ENCODE measurements around the gene TMOD3.

Gene TMOD3

DNA sequence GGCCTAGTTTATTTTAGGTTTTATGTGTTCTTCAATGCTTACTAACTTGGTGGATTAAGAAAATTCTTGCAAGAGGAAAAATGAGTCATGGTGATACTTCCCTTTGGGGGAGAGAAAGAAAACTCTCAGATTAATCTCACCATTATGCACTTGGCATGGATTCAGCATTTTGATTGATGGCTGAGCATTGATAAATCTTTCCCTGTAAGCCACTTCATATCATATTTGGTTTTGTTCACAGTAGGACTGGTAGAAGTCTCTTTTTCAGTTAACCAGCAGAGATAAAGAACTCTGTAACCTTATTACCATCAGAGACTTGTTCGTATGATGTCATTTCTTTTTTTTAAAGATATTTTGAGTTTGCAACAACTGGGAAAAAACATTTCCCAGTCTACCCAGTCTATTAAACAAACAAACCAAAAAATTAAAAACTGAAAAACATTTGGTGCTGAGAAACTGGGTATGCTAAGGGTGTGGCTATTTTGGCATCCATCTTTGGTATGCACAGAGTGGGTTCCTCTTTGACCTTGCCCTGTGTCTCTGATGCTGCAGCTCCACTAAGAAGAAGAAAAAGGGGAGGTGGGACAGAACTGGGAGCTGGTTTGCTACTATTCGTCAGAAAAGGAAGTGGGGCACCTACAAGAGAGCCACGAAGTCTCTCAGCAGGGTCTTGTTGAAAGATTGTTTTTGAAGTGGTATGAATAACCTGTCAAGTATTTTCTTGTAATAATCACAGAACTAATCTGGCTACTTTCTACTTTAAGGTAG is 17.2 kb downstream of the TMOD3 start (continued):
- no peak for TF ChIP-seq ZNF701 (tag by site-specific recombination; IDR thresholded peaks at IDR 0.05)
- TF ChIP-seq PRDM1 (tag by site-specific recombination; IDR thresholded peaks at IDR 0.05) = no peak
- TF ChIP-seq ZSCAN16 (tag by site-specific recombination; IDR thresholded peaks at IDR 0.05) = no peak
- no peak; the same call in 1 of the 2 replicates for TF ChIP-seq ZNF558 (tag by site-specific recombination; IDR thresholded peaks at IDR 0.05)
- TF ChIP-seq, protein P1, sequence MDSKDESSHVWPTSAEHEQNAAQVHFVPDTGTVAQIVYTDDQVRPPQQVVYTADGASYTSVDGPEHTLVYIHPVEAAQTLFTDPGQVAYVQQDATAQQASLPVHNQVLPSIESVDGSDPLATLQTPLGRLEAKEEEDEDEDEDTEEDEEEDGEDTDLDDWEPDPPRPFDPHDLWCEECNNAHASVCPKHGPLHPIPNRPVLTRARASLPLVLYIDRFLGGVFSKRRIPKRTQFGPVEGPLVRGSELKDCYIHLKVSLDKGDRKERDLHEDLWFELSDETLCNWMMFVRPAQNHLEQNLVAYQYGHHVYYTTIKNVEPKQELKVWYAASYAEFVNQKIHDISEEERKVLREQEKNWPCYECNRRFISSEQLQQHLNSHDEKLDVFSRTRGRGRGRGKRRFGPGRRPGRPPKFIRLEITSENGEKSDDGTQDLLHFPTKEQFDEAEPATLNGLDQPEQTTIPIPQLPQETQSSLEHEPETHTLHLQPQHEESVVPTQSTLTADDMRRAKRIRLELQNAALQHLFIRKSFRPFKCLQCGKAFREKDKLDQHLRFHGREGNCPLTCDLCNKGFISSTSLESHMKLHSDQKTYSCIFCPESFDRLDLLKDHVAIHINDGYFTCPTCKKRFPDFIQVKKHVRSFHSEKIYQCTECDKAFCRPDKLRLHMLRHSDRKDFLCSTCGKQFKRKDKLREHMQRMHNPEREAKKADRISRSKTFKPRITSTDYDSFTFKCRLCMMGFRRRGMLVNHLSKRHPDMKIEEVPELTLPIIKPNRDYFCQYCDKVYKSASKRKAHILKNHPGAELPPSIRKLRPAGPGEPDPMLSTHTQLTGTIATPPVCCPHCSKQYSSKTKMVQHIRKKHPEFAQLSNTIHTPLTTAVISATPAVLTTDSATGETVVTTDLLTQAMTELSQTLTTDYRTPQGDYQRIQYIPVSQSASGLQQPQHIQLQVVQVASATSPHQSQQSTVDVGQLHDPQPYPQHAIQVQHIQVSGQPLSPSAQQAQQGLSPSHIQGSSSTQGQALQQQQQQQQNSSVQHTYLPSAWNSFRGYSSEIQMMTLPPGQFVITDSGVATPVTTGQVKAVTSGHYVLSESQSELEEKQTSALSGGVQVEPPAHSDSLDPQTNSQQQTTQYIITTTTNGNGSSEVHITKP (tag by site-specific recombination; IDR thresholded peaks at IDR 0.05) = 0 out of 2 replicates have a peak, but pooled peaks have one; percentile 15
- TF ChIP-seq ZNF114 (tag by site-specific recombination; IDR thresholded peaks at IDR 0.05) = no peak
- TF ChIP-seq ZNF184 (tag by site-specific recombination; IDR thresholded peaks at IDR 0.05) = no peak

DNA sequence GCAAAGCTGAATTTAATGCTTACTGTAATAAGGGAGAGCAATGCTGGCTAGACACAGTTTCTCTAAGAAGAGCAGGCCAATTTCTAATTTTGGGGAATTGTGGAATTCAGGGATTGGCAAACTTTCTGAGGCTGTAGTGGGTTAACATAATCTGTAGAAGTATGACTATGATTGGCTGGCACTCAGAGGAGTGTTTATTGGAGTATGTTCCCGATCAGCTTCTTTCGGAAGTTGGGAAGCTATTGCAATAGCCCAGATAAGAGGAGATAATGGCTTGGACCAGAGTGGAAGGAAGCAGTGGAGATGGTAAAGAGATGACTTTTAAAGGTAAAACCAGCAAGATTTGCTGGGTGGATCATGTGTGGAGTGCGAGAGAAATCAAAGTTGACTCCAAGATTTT is 19.4 kb downstream of the TMOD3 start:
- Histone ChIP-seq H3K27ac (ENCODE audit: extremely low read depth, low read depth, low read length) (no peak overlapping the region), H3K9me3 (ENCODE audit: control insufficient read depth, insufficient read depth, low read depth, low read length) (no peaks in the 10 kb centered on the region), H3K4me1 (ENCODE audit: control insufficient read depth, insufficient read depth, low read length) (peaks cover 18% of the 10 kb centered on the region), H3K4me3 (ENCODE audit: low read depth, low read length) (no peak overlapping the region), H3K36me3 (ENCODE audit: control insufficient read depth in 2 of 2, insufficient read depth in 1 of 2, low read length in 2 of 2) (no peaks in the 10 kb centered on the region)
- TF ChIP-seq ZNF366 (tag by site-specific recombination; conservative IDR thresholded peaks at IDR 0.05) = no peak
- TF ChIP-seq ZNF600 (tag by site-specific recombination; IDR thresholded peaks at IDR 0.05) = no peak
- no peak for TF ChIP-seq ZNF146 (tag by site-specific recombination; IDR thresholded peaks at IDR 0.05)
- TF ChIP-seq ZFP37 (tag by site-specific recombination; IDR thresholded peaks at IDR 0.05) = no peak
- TF ChIP-seq RBAK (tag by site-specific recombination; IDR thresholded peaks at IDR 0.05) = no peak
- no peak for TF ChIP-seq ZNF391 (tag by site-specific recombination; IDR thresholded peaks at IDR 0.05; ENCODE audit: borderline replicate concordance, low read depth)
- no peak for TF ChIP-seq ZBTB20 (tag by site-specific recombination; IDR thresholded peaks at IDR 0.05)
- TF ChIP-seq ZBTB10 (tag by site-specific recombination; IDR thresholded peaks at IDR 0.05) = no peak
- TF ChIP-seq ZNF423 (tag by site-specific recombination; IDR thresholded peaks at IDR 0.05) = no peak
- CTCF ChIA-PET = interaction anchor here (0.7 kb wide), 1 partner anchor 357 kb away, joined by 5 read pairs; no protein-coding TSS in a partner anchor
- POLR2A ChIA-PET = no interaction called here

DNA sequence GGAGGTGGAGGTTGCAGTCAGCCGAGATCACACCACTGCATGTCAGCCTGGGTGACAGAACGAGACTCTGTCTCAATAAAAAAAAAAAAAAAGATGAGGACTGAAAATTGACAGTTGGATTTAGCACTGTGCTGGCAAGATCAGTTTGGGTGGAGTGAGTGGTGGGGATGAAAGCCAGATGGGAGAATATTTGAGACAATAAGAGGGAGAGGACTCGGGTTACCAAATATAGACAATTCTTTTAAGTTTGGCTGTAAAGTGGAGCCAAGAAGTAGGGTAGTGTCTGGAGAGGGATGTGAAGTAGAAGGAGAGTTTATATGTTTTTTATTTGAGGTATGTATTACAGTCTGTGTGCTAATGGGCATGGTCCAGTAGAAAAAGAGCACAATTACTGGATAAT is 20.4 kb downstream of the TMOD3 start:
- no peaks in the 10 kb centered on the region for H3K9me3 ChIP-seq (ENCODE audit: control insufficient read depth, insufficient read depth, low read depth, low read length)
- TF ChIP-seq ZSCAN23 (tag by site-specific recombination; IDR thresholded peaks at IDR 0.05) = no peak
- TF ChIP-seq ZNF248 (tag by site-specific recombination; IDR thresholded peaks at IDR 0.05) = no peak
- TF ChIP-seq ZNF239 (tag by site-specific recombination; IDR thresholded peaks at IDR 0.05) = no peak
- TF ChIP-seq IKZF3 (tag by site-specific recombination; IDR thresholded peaks at IDR 0.05) = no peak
- no peak for TF ChIP-seq ZNF341 (tag by site-specific recombination; IDR thresholded peaks at IDR 0.05; ENCODE audit: low read depth)
- no peak for TF ChIP-seq ZNF488 (tag by site-specific recombination; IDR thresholded peaks at IDR 0.05)
- no peak for TF ChIP-seq KLF9 (tag by site-specific recombination; IDR thresholded peaks at IDR 0.05; ENCODE audit: low read depth)
- TF ChIP-seq ZBTB7A (tag by site-specific recombination; IDR thresholded peaks at IDR 0.05; ENCODE audit: low read depth) = no peak
- TF ChIP-seq REPIN1 (tag by site-specific recombination; IDR thresholded peaks at IDR 0.05; ENCODE audit: low read depth) = no peak
- no peak for TF ChIP-seq ZNF48 (tag by site-specific recombination; IDR thresholded peaks at IDR 0.05)
- TF ChIP-seq SCRT2 (tag by site-specific recombination; IDR thresholded peaks at IDR 0.05) = no peak

More for the DNA sequence above, 20.4 kb downstream of the TMOD3 start:
- CTCF ChIA-PET = interaction anchor here (0.6 kb wide), 1 partner anchor 68 kb away, joined by 3 read pairs; no protein-coding TSS in a partner anchor
- Histone ChIP-seq H3K36me3 (ENCODE audit: control insufficient read depth in 2 of 2, insufficient read depth in 1 of 2, low read length in 2 of 2) (no peaks in the 10 kb centered on the region), H3K4me1 (ENCODE audit: control insufficient read depth, insufficient read depth, low read length) (peaks cover 13% of the 10 kb centered on the region), H3K4me3 (ENCODE audit: low read depth, low read length) (no peak overlapping the region), H3K27ac (ENCODE audit: extremely low read depth, low read depth, low read length) (no peak overlapping the region)
- POLR2A ChIA-PET = no interaction called here

Measured in HEK293 (cell line).